Mucosa of rectum (tissue), 2 donors: ENCODE data around the gene TARBP1.
A peak's percentile ranks its signal among the peaks of the same experiment; 100 is the strongest.

Source experiments
- H3K27ac ChIP-seq, 2 donors: one replicate each; pipeline ENCODE4 v1.7.0; 2013; ENCODE audit warnings: inconsistent platforms in 2 of 2, low read depth in 2 of 2, low read length in 2 of 2
- H3K27me3 ChIP-seq, 2 donors: one replicate each; pipeline ENCODE4 v1.7.0; 2013; ENCODE audit warnings: low read length in 2 of 2; ENCODE audit not compliant: control insufficient read depth in 2 of 2, insufficient read depth in 2 of 2
- H3K36me3 ChIP-seq, 2 donors: one replicate each; pipeline ENCODE4 v1.7.0; 2013; ENCODE audit warnings: low read length in 2 of 2; ENCODE audit not compliant: control insufficient read depth in 2 of 2, insufficient read depth in 2 of 2
- H3K4me1 ChIP-seq, 2 donors: one replicate each; pipeline ENCODE4 v1.7.0; 2013; ENCODE audit warnings: low read length in 2 of 2, mild to moderate bottlenecking in 1 of 2; ENCODE audit not compliant: control insufficient read depth in 2 of 2, insufficient read depth in 2 of 2
- H3K4me3 ChIP-seq, 2 donors: one replicate each; pipeline ENCODE4 v1.7.0; 2013; ENCODE audit warnings: low read length in 2 of 2
- H3K9ac ChIP-seq, 2 donors: one replicate each; pipeline ENCODE4 v1.7.0; 2013; ENCODE audit warnings: low read length in 2 of 2, low read depth in 1 of 2, mild to moderate bottlenecking in 1 of 2
- H3K9me3 ChIP-seq, 2 donors: one replicate each; pipeline ENCODE4 v1.7.0; 2013; ENCODE audit warnings: low read length in 2 of 2; ENCODE audit not compliant: control insufficient read depth in 2 of 2
- donor health status: healthy.
- donor health status: Normal muscosa, but diverticular disease.

TARBP1 gene

DNA sequence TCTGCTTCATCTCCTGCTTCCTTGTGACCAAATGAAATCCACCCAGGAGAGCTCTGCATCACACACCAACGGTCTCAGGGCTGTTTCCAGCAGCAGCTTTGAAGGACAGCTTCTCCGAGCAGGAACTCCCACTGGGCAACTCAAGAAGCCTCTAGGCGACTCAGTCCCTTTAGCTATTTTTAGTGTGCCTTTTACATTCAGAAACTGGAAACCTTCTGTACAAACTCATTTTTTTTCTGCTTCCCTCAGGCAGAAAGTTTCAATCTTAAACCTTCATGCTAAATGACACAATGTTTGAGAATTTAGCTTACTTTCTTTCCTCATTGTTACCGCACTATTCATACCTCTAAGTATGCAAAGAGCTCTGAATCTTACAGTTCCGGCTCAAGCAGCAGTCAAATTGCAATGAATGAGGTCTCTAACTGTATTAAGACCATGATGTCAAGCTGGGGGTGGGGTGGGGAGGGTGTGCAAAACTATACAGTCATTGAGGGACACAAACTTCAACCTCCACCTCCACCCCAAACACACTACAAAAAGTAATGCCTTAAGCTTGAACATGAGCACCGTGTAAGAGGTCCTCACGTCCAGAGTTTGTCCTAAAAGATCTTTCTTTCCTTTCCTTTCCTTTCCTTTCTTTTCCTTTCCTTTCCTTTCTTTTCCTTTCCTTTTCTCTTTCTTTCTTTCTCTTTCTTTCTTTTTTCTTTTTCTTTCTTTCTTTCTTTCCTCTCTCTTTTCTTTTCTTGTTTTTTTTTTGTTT lies 16.4 kb upstream of the TARBP1 start:
- Histone ChIP-seq H3K9me3 (no peaks in the 10 kb centered on the region), H3K9ac (no peak overlapping the region), H3K27me3 (no peaks in the 10 kb centered on the region), H3K4me1 (peaks cover 9 to 24% of the 10 kb centered on the region in 2 donors), H3K27ac (no peak overlapping the region), H3K4me3 (no peak overlapping the region), H3K36me3 (no peaks in the 10 kb centered on the region)

DNA sequence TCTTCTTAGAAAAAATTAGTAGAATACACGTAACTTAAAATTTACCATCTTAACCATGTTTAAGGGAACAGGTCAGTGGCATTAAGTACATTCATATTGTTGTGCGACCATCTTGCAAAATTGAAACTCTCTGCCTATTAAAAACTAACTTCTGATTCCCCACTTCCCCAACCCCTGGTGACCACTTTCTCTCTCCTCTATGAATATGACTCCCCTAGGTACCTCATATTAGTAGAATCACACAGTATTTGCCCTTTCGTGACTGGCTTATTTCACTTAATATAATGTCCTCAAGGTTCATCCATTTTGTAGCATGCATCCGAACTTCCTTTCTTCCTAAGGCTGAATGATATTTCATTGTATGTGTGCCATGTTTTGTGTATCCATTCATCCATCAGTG lies 15.1 kb upstream of the TARBP1 start:
- Histone ChIP-seq H3K9me3 (no peaks in the 10 kb centered on the region), H3K4me3 (no peak overlapping the region), H3K27me3 (no peaks in the 10 kb centered on the region), H3K9ac (no peak overlapping the region), H3K4me1 (peaks cover 2 to 11% of the 10 kb centered on the region in 2 donors), H3K27ac (no peak overlapping the region), H3K36me3 (no peaks in the 10 kb centered on the region)

DNA sequence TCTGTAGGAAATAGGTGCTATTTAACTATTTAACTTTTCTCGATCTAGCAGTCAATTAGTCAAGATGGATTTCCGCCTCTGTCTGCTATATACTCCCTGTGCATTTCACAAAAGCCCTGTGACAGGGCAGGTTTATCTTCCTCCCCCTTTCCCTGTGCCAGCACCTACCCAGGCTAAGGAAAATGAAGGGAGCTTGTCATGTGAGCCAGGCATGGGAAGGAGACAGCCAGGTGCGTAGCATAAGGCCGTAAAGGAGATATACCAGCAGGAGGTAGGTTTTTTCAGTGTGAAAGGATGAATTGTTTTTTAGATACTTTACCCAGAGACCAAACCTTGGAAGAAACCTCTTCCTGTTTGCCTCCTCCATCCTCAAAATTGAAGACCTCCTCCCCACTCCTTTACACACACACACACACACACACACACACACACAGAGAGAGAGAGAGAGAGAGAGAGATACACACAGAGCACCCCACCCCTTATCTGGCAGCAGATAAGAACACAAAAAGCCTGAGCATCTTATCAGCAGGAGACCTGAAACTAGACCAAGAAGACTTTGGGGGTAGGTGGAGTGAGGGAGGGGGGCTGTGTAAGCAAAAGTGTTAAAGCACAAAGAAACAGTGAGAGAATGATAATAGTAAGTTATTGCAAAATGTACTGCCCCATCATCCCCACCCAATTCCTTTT lies 12.0 kb upstream of the TARBP1 start:
- no peaks in the 10 kb centered on the region for H3K9me3 ChIP-seq
- H3K9ac ChIP-seq: no peak overlapping the region
- H3K27me3 ChIP-seq: no peaks in the 10 kb centered on the region
- H3K4me3 ChIP-seq: no peak overlapping the region
- peaks cover 0 to 12% of the 10 kb centered on the region in 2 donors for H3K4me1 ChIP-seq
- H3K36me3 ChIP-seq: no peaks in the 10 kb centered on the region
- H3K27ac ChIP-seq: no peak overlapping the region

DNA sequence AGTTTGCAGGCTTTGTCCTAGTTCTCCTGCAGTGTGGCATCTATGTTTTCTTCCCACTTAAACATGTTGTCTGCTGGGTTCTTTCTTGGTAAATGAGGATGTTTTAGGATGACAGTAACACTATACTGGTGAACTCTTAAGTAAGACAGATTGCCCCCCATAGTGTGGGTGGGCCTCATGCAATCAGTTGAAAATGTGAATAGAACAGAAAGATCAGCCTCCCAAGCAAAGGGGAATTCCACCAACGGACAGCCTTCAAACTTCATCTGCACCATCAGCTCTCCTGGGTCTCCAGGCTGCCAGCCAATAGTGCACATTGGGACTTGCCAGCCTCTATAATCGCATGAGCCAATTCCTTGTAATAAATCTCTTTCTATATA lies 10.7 kb upstream of the TARBP1 start:
- Histone ChIP-seq H3K27me3 (no peaks in the 10 kb centered on the region), H3K4me1 (peaks cover 0 to 12% of the 10 kb centered on the region in 2 donors), H3K9ac (no peak overlapping the region), H3K36me3 (no peaks in the 10 kb centered on the region), H3K4me3 (no peak overlapping the region), H3K9me3 (no peaks in the 10 kb centered on the region), H3K27ac (no peak overlapping the region)

DNA sequence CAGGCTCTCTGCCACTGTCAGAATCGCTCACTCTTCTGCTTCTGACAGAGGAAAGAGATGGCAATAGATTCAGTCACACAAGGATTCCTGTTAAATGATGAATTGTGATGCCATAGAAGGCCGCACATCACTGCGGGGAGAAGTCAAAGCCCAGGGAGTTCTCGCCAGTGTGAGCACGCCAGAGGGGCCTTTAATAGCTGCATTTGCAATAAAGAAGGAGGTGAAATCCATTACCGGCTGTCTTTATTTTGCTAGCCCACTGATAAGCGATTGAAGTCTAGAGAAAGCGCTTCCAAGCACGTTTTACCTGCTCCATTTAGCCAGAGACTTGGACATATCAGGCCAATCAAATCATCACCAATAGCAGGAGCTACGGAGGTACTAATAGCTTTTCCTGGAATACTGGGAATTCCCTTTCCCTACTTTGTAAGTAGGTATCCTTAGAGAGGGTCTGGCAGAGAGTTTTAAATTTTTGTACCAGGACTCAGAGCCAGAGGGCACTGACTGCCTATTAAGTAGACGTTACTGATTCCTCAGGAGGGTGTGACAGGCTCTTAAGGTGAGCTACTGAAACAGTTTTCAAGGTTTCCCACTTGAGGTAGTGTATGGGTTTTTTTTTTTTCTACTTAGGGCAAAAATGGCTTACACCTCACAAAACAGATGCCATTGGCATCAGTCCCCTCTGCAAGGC lies 10.2 kb upstream of the TARBP1 start:
- Histone ChIP-seq H3K27ac (no peak overlapping the region), H3K4me1 (peaks cover 0 to 12% of the 10 kb centered on the region in 2 donors), H3K4me3 (no peak overlapping the region), H3K36me3 (no peaks in the 10 kb centered on the region), H3K9ac (no peak overlapping the region), H3K27me3 (no peaks in the 10 kb centered on the region), H3K9me3 (no peaks in the 10 kb centered on the region)

DNA sequence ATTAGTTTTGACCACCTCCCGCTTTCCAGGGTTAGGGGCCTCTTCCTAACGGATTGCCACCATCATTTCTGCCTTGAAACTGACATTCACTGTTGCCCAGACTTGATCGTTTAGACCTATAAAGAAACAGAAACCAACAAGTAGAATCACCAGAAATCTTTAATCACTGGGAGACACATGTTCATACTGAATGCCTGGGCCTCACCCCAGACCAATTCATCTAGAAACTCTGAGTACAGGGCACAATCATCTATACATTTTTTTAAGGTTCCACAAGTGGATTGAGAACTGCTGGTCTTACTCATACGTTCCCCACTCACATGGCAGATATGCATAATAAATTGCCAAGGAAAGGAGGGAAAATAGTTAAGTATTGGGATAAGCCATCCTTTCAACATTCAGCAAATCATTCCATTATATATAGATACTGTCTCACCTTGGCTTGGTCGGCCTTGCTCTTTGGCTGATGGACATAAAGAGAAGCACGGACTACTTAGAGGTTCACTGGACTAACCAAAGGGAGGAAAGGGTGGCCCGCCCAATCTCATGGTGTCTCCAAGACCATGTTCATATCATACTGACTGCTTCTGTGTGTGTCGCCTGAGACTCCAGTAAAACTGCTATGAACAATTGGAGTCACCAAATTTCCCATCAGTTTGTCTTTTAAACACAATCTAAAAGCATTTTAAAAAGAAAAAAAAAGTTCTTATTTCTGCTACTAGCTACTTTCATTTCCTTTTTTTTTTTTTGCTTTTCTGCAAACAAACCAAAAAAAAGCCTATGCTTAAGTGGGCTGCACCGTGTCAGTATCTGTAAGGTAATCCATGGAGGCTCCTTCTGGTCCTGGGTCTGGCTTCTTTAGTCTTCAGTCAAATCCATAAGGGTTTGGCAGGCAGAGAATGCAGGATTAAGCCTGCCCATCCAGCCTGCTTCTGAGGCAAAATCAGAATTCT lies 9.4 kb upstream of the TARBP1 start:
- no peaks in the 10 kb centered on the region for H3K27me3 ChIP-seq
- no peak overlapping the region for H3K27ac ChIP-seq
- H3K4me3 ChIP-seq: no peak overlapping the region
- H3K4me1 ChIP-seq: peaks cover 0 to 12% of the 10 kb centered on the region in 2 donors
- H3K9ac ChIP-seq: no peak overlapping the region
- no peaks in the 10 kb centered on the region for H3K36me3 ChIP-seq
- H3K9me3 ChIP-seq: no peaks in the 10 kb centered on the region

DNA sequence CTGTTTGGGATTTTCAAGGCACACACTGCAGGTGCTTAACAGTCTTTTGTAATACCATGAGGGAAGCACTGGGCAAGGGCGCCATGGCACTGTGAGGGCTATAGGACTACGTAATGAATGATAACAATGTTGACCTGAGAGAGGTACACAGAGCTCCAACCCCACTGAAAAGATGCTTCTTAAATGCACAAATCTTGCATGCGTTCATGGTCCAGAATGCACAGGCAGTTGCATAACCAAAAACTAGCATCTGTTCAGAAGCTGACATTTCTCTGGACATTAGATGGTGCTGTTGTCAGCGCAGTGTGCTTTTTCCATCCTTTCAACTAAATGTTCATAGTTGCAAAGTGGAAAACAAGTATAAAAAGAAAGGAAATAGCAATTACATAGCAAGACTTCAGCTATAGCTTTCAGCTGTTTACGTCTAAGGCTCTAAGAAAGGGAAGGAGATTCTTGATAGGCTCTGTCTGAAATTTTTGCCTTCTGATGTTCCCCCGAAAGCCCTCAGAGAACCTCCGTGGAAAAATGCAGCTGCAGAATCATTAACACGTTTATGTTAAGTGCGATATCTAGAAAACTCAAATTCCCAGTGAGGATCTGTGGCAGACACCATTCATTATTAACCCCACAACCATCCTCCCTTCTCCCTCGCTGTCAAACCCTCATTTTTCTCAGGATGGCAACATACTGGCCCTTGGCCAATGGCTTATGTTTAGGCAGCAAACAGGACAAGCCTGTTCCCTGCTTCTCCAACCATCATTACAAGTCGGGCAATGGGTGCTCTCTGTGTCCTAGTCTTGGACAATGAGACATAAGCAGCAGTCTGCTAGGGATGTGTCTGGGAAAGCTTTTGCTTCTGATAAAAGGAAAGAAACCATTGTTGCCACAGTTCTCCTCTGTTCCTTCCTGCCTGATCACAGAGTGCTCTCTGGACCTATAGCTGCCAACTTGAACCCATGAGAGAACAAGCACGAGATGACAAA lies 8.2 kb upstream of the TARBP1 start:
- Histone ChIP-seq H3K9me3 (no peaks in the 10 kb centered on the region), H3K4me1 (peaks cover 0 to 12% of the 10 kb centered on the region in 2 donors), H3K27me3 (no peaks in the 10 kb centered on the region), H3K36me3 (no peaks in the 10 kb centered on the region), H3K27ac (peak overlapping the region in 1 of 2 donors; percentile 14), H3K4me3 (no peak overlapping the region), H3K9ac (no peak overlapping the region)

DNA sequence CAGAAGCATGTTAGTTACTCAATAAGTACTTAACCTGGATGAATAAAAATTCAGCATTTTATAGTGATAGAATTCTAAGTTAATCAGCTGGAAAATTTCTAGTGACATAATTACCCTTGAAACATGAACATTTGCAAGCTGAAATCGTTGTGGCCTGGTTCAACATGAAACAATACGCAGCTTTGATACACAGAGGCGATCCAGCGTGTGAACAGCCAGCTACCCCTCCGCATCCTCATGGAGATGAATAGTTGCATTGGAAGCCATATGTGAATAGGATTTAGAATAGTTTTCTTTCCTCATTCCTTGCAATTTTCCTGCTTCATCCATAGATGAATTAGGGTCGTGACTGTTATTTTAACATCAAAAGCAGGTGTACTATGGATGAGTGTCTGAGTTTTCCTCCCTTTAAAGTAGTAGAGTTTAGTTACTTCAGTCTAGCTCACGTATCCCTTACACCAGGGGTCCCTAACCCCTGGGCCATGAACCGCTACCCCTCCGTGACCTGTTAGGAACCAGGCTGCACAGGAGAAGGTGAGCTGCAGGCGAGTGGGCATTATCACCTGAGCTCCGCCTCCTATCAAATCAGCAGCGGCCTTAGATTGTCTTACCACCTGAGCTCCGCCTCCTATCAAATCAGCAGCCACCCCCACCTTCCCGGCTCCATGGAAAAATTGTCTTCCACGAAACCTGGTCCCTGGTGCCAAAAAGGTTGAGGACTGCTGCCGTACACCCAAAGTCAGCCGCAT lies 6.2 kb upstream of the TARBP1 start:
- H3K27ac ChIP-seq: no peak overlapping the region
- H3K36me3 ChIP-seq: no peaks in the 10 kb centered on the region
- H3K9ac ChIP-seq: no peak overlapping the region
- no peak overlapping the region for H3K4me3 ChIP-seq
- no peaks in the 10 kb centered on the region for H3K27me3 ChIP-seq
- H3K9me3 ChIP-seq: no peaks in the 10 kb centered on the region
- peaks cover 0 to 5% of the 10 kb centered on the region in 2 donors for H3K4me1 ChIP-seq
